ENCODE data around the gene HAPLN2. TPM values are rescaled to one million over a fixed set of nuclear protein-coding genes. Genes with fewer than 3 reads are reported as not detected.
A peak's percentile ranks its signal among the peaks of the same experiment; 100 is the strongest.
"Not testable (repeated sequence)": the region's sequence is repeated elsewhere in the genome, so short reads cannot be mapped to it uniquely, and the experiment has no call there.

HAPLN2 gene
- total and polyA plus RNA-seq, 2 experiments from 2014 or later, result 8.5 to 19.0 TPM

GRCh38 chr1:156624814-156625435 lies 5.7 kb downstream of the HAPLN2 start:
- DNase-seq (ENCODE audit: low read depth in 1 of 2, low spot score in 1 of 2), result no peak
- Histone ChIP-seq H3K4me3 (peak overlapping the region; percentile 25), H3K4me1 (ENCODE audit: low read depth) (peaks cover 4% of the 10 kb centered on the region), H3K27ac (no peak overlapping the region), H3K27me3 (peaks cover 70% of the 10 kb centered on the region), H3K9me3 (ENCODE audit: low read depth) (no peaks in the 10 kb centered on the region), H3K36me3 (no peaks in the 10 kb centered on the region)
- no peak for TF ChIP-seq CTCF (IDR thresholded peaks at IDR 0.05; ENCODE audit: low read depth, low read length)

- DNase-seq (ENCODE audit: low read depth in 1 of 2, low spot score in 1 of 2), result peak; percentile 63 to 76
- Histone ChIP-seq H3K27me3 (peaks cover 69% of the 10 kb centered on the region), H3K4me1 (ENCODE audit: low read depth) (peaks cover 4% of the 10 kb centered on the region), H3K36me3 (no peaks in the 10 kb centered on the region), H3K27ac (no peak overlapping the region), H3K9me3 (ENCODE audit: low read depth) (no peaks in the 10 kb centered on the region), H3K4me3 (peak overlapping the region; percentile 25)
- TF ChIP-seq CTCF (IDR thresholded peaks at IDR 0.05; ENCODE audit: low read depth, low read length), result peak; percentile 90
These were observed 6.3 kb downstream of the HAPLN2 start for GRCh38 chr1:156625436-156626078.

GRCh38 chr1:156626079-156626438 lies 6.8 kb downstream of the HAPLN2 start:
- H3K4me3 ChIP-seq, result no peak overlapping the region
- TF ChIP-seq CTCF (IDR thresholded peaks at IDR 0.05; ENCODE audit: low read depth, low read length), result no peak
- peaks cover 69% of the 10 kb centered on the region for H3K27me3 ChIP-seq
- H3K4me1 ChIP-seq (ENCODE audit: low read depth), result peaks cover 4% of the 10 kb centered on the region
- no peak overlapping the region for H3K27ac ChIP-seq
- no peaks in the 10 kb centered on the region for H3K36me3 ChIP-seq
- no peak for DNase-seq (ENCODE audit: low read depth in 1 of 2, low spot score in 1 of 2)
- no peaks in the 10 kb centered on the region for H3K9me3 ChIP-seq (ENCODE audit: low read depth)

- Histone ChIP-seq H3K9me3 (ENCODE audit: low read depth) (no peaks in the 10 kb centered on the region), H3K4me1 (ENCODE audit: low read depth) (peaks cover 4% of the 10 kb centered on the region), H3K36me3 (no peaks in the 10 kb centered on the region), H3K4me3 (no peak overlapping the region), H3K27ac (no peak overlapping the region), H3K27me3 (peaks cover 62% of the 10 kb centered on the region)
- peak; percentile 60 for TF ChIP-seq CTCF (IDR thresholded peaks at IDR 0.05; ENCODE audit: low read depth, low read length)
- peak; percentile 47 to 63 for DNase-seq (ENCODE audit: low read depth in 1 of 2, low spot score in 1 of 2)
These were observed 8.2 kb downstream of the HAPLN2 start for GRCh38 chr1:156627313-156627880.

GRCh38 chr1:156629823-156630449 lies 10.7 kb downstream of the HAPLN2 start:
- H3K9me3 ChIP-seq (ENCODE audit: low read depth), result no peaks in the 10 kb centered on the region
- peaks cover 59% of the 10 kb centered on the region for H3K27me3 ChIP-seq
- H3K27ac ChIP-seq, result no peak overlapping the region
- no peak for DNase-seq (ENCODE audit: low read depth in 1 of 2, low spot score in 1 of 2)
- no peak overlapping the region for H3K4me3 ChIP-seq
- peaks cover 4% of the 10 kb centered on the region for H3K4me1 ChIP-seq (ENCODE audit: low read depth)
- no peaks in the 10 kb centered on the region for H3K36me3 ChIP-seq
- TF ChIP-seq CTCF (IDR thresholded peaks at IDR 0.05; ENCODE audit: low read depth, low read length), result no peak

GRCh38 chr1:156631152-156631551 lies 11.9 kb downstream of the HAPLN2 start:
- H3K4me1 ChIP-seq (ENCODE audit: low read depth); H3K9me3 ChIP-seq (ENCODE audit: low read depth); H3K4me3 ChIP-seq; DNase-seq (ENCODE audit: low read depth in 1 of 2, low spot score in 1 of 2); H3K27ac ChIP-seq; H3K36me3 ChIP-seq: not testable (repeated sequence)
- H3K27me3 ChIP-seq, result peaks cover 58% of the 10 kb centered on the region
